ENCODE data around the gene SCT.

- no peak for TF ChIP-seq EZH2 (IDR thresholded peaks at IDR 0.05)
- TF ChIP-seq POLR2AphosphoS5 (IDR thresholded peaks at IDR 0.05; ENCODE audit: borderline replicate concordance, low read depth, low read length) = no peak
Measured at GRCh38 chr11:597166-597725, 29.7 kb downstream of the SCT start.
